ENCODE data around the gene KCNJ6.
"Not testable (repeated sequence)": the region's sequence is repeated elsewhere in the genome, so short reads cannot be mapped to it uniquely, and the experiment has no call there.

KCNJ6 gene

GRCh38 chr21:37673801-37674575 is 242.3 kb downstream of the KCNJ6 start:
- DNase-seq (ENCODE audit: low spot score): no peak

- no peak for DNase-seq (ENCODE audit: low spot score)
These were observed 244.9 kb downstream of the KCNJ6 start for GRCh38 chr21:37671381-37671780.

GRCh38 chr21:37670883-37671282 is 245.4 kb downstream of the KCNJ6 start:
- no peak for DNase-seq (ENCODE audit: low spot score)

- DNase-seq (ENCODE audit: low spot score): no peak
These were observed 247.0 kb downstream of the KCNJ6 start for GRCh38 chr21:37669249-37669648.

GRCh38 chr21:37668462-37669239 is 247.6 kb downstream of the KCNJ6 start:
- DNase-seq (ENCODE audit: low spot score): no peak

GRCh38 chr21:37667380-37667779 is 248.9 kb downstream of the KCNJ6 start:
- DNase-seq (ENCODE audit: low spot score): no peak

- DNase-seq (ENCODE audit: low spot score): no peak
These were observed 250.8 kb downstream of the KCNJ6 start for GRCh38 chr21:37665230-37666024.

- not testable (repeated sequence) for DNase-seq (ENCODE audit: low spot score)
These were observed 254.0 kb downstream of the KCNJ6 start for GRCh38 chr21:37662227-37662626.

GRCh38 chr21:37660709-37661108 is 255.5 kb downstream of the KCNJ6 start:
- no peak for DNase-seq (ENCODE audit: low spot score)

- DNase-seq (ENCODE audit: low spot score): no peak
These were observed 256.4 kb downstream of the KCNJ6 start for GRCh38 chr21:37659874-37660273.

- no peak for DNase-seq (ENCODE audit: low spot score)
These were observed 257.3 kb downstream of the KCNJ6 start for GRCh38 chr21:37658817-37659458.

- no peak for DNase-seq (ENCODE audit: low spot score)
These were observed 258.0 kb downstream of the KCNJ6 start for GRCh38 chr21:37658121-37658816.

- no peak for DNase-seq (ENCODE audit: low spot score)
These were observed 259.4 kb downstream of the KCNJ6 start for GRCh38 chr21:37656899-37657298.

- no peak for DNase-seq (ENCODE audit: low spot score)
These were observed 260.5 kb downstream of the KCNJ6 start for GRCh38 chr21:37655611-37656300.

- DNase-seq (ENCODE audit: low spot score): no peak
These were observed 261.7 kb downstream of the KCNJ6 start for GRCh38 chr21:37654596-37654995.

GRCh38 chr21:37653201-37653600 is 263.1 kb downstream of the KCNJ6 start:
- no peak for DNase-seq (ENCODE audit: low spot score)

- no peak for DNase-seq (ENCODE audit: low spot score)
These were observed 268.5 kb downstream of the KCNJ6 start for GRCh38 chr21:37647781-37648180.

- not testable (repeated sequence) for DNase-seq (ENCODE audit: low spot score)
These were observed 269.5 kb downstream of the KCNJ6 start for GRCh38 chr21:37646761-37647160.

GRCh38 chr21:37645848-37646247 is 270.4 kb downstream of the KCNJ6 start:
- DNase-seq (ENCODE audit: low spot score): no peak

- no peak for DNase-seq (ENCODE audit: low spot score)
These were observed 271.6 kb downstream of the KCNJ6 start for GRCh38 chr21:37644636-37645035.

- not testable (repeated sequence) for DNase-seq (ENCODE audit: low spot score)
These were observed 272.4 kb downstream of the KCNJ6 start for GRCh38 chr21:37643862-37644261.

All from putamen (tissue), 1 donor.